ENCODE data around the gene CCDC51.

DNA sequence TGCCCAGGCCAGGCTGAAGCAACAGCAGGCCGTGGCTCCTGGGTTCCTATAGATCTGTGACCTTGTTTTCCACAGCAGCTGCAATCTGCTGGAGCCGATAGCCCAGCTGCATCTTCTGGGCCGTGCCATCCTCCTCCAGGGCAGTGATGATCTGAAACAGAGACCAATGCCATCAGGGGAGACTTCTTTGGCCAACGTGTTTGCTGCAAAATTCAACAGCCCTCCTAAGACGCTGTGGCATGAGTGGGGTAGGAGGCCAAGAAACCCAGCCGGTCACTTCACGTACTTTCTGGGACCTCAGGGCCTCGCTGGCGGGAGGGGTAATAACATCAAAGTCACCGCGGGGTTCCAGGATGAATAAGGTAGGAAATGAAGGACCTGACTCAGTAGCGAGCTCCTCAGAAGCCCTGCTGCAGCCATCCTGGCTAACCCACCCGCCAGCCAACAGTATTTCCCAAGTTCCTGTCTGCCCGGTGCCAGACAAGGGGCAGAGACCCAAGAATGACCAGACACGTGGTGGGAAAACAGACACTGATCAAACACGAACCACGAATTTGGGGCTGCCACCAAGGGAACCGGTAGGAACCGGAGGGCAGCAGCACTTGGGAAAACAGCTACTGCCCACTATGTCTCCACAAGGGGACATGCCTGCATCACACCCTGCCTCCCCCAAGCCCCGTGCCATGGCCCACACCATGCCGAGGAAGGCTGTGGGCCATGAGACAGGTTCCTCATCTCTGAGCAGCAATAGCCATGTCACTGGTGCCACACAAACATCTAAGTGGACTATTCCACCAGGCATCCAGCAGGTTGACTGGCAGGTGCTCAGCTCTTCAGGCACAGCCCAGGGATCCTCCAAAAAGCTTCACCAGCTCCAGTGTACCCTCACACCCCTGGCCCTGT is 35.2 kb downstream of the CCDC51 start:
- no peak for TF ChIP-seq SRSF9 (IDR thresholded peaks at IDR 0.05; ENCODE audit: borderline replicate concordance, low read depth, low read length)
- no peak for TF ChIP-seq GABPB1 (CRISPR knock-in tag; IDR thresholded peaks at IDR 0.05)
- no peak for TF ChIP-seq SRF (CRISPR knock-in tag; IDR thresholded peaks at IDR 0.05)
- TF ChIP-seq REST (IDR thresholded peaks at IDR 0.05; ENCODE audit: borderline replicate concordance), result no peak
- TF ChIP-seq REST (CRISPR knock-in tag; IDR thresholded peaks at IDR 0.05; ENCODE audit: low read depth), result no peak
- no peak for TF ChIP-seq ZNF274 (IDR thresholded peaks at IDR 0.05; ENCODE audit: borderline replicate concordance, low read depth, low read length)
- TF ChIP-seq HNRNPLL (IDR thresholded peaks at IDR 0.05; ENCODE audit: low read depth, low read length, poor library complexity, severe bottlenecking), result no peak
- TF ChIP-seq GABPA (tag; conservative IDR thresholded peaks at IDR 0.05; ENCODE audit: low read depth), result no peak

Measured in K562 (cell line).